ENCODE measurements around the gene ATOH7.
"Not testable (repeated sequence)": the region's sequence is repeated elsewhere in the genome, so short reads cannot be mapped to it uniquely, and the experiment has no call there.

Gene ATOH7

GRCh38 chr10:68237173-68237572 lies 5.3 kb upstream of the ATOH7 start:
- no peak for DNase-seq (ENCODE audit: low read depth in 3 of 3)

GRCh38 chr10:68235581-68235980 lies 3.7 kb upstream of the ATOH7 start:
- DNase-seq (ENCODE audit: low read depth in 3 of 3) = no peak

GRCh38 chr10:68235111-68235510 lies 3.2 kb upstream of the ATOH7 start:
- DNase-seq (ENCODE audit: low read depth in 3 of 3) = no peak

- no peak for DNase-seq (ENCODE audit: low read depth in 3 of 3)
Observed at GRCh38 chr10:68233046-68233445, 1.1 kb upstream of the ATOH7 start.

- DNase-seq (ENCODE audit: low read depth in 3 of 3) = peak in 2 of 3 experiments; percentile 6 to 41
Observed at GRCh38 chr10:68231106-68231816, 652 bp downstream of the ATOH7 start.

- DNase-seq (ENCODE audit: low read depth in 3 of 3) = no peak
Observed at GRCh38 chr10:68230268-68230667, 1.6 kb downstream of the ATOH7 start.

- no peak for DNase-seq (ENCODE audit: low read depth in 3 of 3)
Observed at GRCh38 chr10:68224810-68225209, 7.1 kb downstream of the ATOH7 start.

GRCh38 chr10:68223535-68224165 lies 8.3 kb downstream of the ATOH7 start:
- DNase-seq (ENCODE audit: low read depth in 3 of 3) = no peak

GRCh38 chr10:68222391-68222790 lies 9.5 kb downstream of the ATOH7 start:
- DNase-seq (ENCODE audit: low read depth in 3 of 3) = no peak

- DNase-seq (ENCODE audit: low read depth in 3 of 3) = no peak
Observed at GRCh38 chr10:68221196-68221595, 10.7 kb downstream of the ATOH7 start.

- DNase-seq (ENCODE audit: low read depth in 3 of 3) = no peak
Observed at GRCh38 chr10:68218786-68219185, 13.1 kb downstream of the ATOH7 start.

GRCh38 chr10:68212721-68213352 lies 19.1 kb downstream of the ATOH7 start:
- DNase-seq (ENCODE audit: low read depth in 3 of 3) = no peak

GRCh38 chr10:68211669-68212068 lies 20.2 kb downstream of the ATOH7 start:
- no peak for DNase-seq (ENCODE audit: low read depth in 3 of 3)

- no peak for DNase-seq (ENCODE audit: low read depth in 3 of 3)
Observed at GRCh38 chr10:68208424-68209042, 23.4 kb downstream of the ATOH7 start.

- no peak for DNase-seq (ENCODE audit: low read depth in 3 of 3)
Observed at GRCh38 chr10:68202960-68203353, 29.0 kb downstream of the ATOH7 start.

GRCh38 chr10:68196701-68197100 lies 35.2 kb downstream of the ATOH7 start:
- no peak for DNase-seq (ENCODE audit: low read depth in 3 of 3)

GRCh38 chr10:68195776-68196175 lies 36.1 kb downstream of the ATOH7 start:
- DNase-seq (ENCODE audit: low read depth in 3 of 3) = not testable (repeated sequence)

- no peak for DNase-seq (ENCODE audit: low read depth in 3 of 3)
Observed at GRCh38 chr10:68194290-68194689, 37.6 kb downstream of the ATOH7 start.

- DNase-seq (ENCODE audit: low read depth in 3 of 3) = no peak
Observed at GRCh38 chr10:68192113-68192512, 39.8 kb downstream of the ATOH7 start.

- no peak for DNase-seq (ENCODE audit: low read depth in 3 of 3)
Observed at GRCh38 chr10:68188835-68189234, 43.1 kb downstream of the ATOH7 start.

GRCh38 chr10:68185085-68185484 lies 46.8 kb downstream of the ATOH7 start:
- DNase-seq (ENCODE audit: low read depth in 3 of 3) = no peak

GRCh38 chr10:68184546-68184945 lies 47.4 kb downstream of the ATOH7 start:
- no peak for DNase-seq (ENCODE audit: low read depth in 3 of 3)

All from stimulated activated CD4-positive, alpha-beta T cell treated with anti-CD3 and anti-CD28 coated beads, TNF-alpha, amount 100 ng/mL, for 24 hours (primary cell).